Measurements from ENCODE around the gene ABCA8. TPM values are rescaled to one million over a fixed set of nuclear protein-coding genes. Genes with fewer than 3 reads are reported as not detected.

The ABCA8 gene
- total RNA-seq, 1 donor from 2014 or later = 38.3 TPM

DNA sequence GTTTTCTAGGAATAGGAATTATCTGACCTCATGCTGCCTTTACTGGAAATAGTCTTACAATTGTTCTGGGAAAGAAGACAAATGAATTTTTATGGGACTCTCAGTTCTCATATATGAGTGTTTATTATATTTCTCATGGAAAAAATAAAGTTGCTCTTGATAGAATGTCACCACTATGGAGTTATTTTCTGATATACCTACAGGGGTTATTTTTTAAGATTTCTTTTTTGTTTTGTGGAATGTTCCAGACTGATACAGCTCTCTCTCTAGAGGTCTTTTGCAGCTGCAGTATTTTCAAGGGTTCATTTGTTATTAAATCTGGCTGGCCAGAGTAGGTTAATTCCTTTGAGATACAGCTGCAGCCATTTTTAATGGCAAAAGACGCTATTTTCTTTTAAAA lies 100.7 kb downstream of the ABCA8 start:
- Histone ChIP-seq H3K27me3 (ENCODE audit: low read depth) (no peaks in the 10 kb centered on the region), H3K9me3 (no peaks in the 10 kb centered on the region), H3K36me3 (no peaks in the 10 kb centered on the region), H3K27ac (no peak overlapping the region), H3K4me3 (no peak overlapping the region), H3K4me1 (no peaks in the 10 kb centered on the region)
- intact Hi-C loops (cut with DNase I) = no loop called here
- TF ChIP-seq, protein P1, sequence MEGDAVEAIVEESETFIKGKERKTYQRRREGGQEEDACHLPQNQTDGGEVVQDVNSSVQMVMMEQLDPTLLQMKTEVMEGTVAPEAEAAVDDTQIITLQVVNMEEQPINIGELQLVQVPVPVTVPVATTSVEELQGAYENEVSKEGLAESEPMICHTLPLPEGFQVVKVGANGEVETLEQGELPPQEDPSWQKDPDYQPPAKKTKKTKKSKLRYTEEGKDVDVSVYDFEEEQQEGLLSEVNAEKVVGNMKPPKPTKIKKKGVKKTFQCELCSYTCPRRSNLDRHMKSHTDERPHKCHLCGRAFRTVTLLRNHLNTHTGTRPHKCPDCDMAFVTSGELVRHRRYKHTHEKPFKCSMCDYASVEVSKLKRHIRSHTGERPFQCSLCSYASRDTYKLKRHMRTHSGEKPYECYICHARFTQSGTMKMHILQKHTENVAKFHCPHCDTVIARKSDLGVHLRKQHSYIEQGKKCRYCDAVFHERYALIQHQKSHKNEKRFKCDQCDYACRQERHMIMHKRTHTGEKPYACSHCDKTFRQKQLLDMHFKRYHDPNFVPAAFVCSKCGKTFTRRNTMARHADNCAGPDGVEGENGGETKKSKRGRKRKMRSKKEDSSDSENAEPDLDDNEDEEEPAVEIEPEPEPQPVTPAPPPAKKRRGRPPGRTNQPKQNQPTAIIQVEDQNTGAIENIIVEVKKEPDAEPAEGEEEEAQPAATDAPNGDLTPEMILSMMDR (IDR thresholded peaks at IDR 0.05) = no peak
- ATAC-seq = no peak
- no peak for DNase-seq

- Histone ChIP-seq H3K4me1 (no peaks in the 10 kb centered on the region), H3K4me3 (no peak overlapping the region), H3K36me3 (no peaks in the 10 kb centered on the region), H3K27me3 (ENCODE audit: low read depth) (no peaks in the 10 kb centered on the region), H3K27ac (no peak overlapping the region), H3K9me3 (no peaks in the 10 kb centered on the region)
- TF ChIP-seq, protein P1 (IDR thresholded peaks at IDR 0.05) = no peak
- intact Hi-C loops (cut with DNase I) = no loop called here
- ATAC-seq = no peak
- no peak for DNase-seq
Observed at GRCh38 chr17:68853439-68853838, 101.8 kb downstream of the ABCA8 start.

DNA sequence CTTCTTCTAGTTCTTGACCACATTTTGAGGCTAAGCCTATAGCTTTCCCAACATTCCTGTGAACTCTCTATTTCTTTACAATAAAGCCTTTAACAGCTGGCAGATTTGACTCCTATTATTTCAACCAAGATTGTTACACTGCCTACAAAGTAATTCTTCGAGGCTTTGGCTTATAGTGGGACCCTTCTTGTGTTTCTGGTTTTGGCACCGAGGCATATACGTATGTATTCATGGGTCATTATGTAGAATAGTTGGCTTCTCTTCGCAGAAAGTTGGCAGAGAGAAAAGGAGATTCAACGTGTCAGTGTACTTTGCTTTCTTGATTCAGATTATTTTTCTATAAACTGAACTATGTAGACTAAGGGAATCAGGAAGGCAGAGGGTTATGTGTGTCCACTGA lies 102.2 kb downstream of the ABCA8 start:
- no peaks in the 10 kb centered on the region for H3K9me3 ChIP-seq
- no peak overlapping the region for H3K27ac ChIP-seq
- TF ChIP-seq, protein P1 (IDR thresholded peaks at IDR 0.05) = no peak
- intact Hi-C loops (cut with DNase I) = no loop called here
- no peaks in the 10 kb centered on the region for H3K36me3 ChIP-seq
- DNase-seq (no peak), ATAC-seq (no peak)
- H3K4me3 ChIP-seq = no peak overlapping the region
- no peaks in the 10 kb centered on the region for H3K27me3 ChIP-seq (ENCODE audit: low read depth)
- no peaks in the 10 kb centered on the region for H3K4me1 ChIP-seq

DNA sequence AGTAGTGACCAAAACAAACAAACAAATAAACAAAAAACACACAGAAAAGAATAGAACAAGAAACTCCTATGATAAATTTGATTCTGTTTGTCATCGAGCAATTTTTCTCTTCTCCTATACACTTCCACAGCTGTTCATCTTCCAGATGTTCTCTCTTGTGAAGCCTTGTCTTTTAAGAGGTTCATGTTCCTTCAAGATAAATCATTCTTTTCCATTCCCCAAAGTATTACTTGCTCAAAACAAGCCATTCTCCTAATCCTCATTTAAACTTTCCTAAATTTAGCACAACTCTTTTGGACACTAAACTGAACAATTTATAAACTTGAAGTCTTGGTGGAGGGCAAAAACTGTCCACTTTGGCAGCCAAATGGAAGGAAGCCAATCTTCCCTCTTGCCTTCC lies 103.3 kb downstream of the ABCA8 start:
- H3K9me3 ChIP-seq = no peaks in the 10 kb centered on the region
- H3K27me3 ChIP-seq (ENCODE audit: low read depth) = no peaks in the 10 kb centered on the region
- H3K36me3 ChIP-seq = no peaks in the 10 kb centered on the region
- intact Hi-C loops (cut with DNase I) = no loop called here
- ATAC-seq (no peak), DNase-seq (no peak)
- H3K4me1 ChIP-seq = no peaks in the 10 kb centered on the region
- TF ChIP-seq, protein P1 (IDR thresholded peaks at IDR 0.05) = no peak
- H3K4me3 ChIP-seq = no peak overlapping the region
- H3K27ac ChIP-seq = no peak overlapping the region

GRCh38 chr17:68850749-68851510 lies 104.3 kb downstream of the ABCA8 start:
- no peak for ATAC-seq
- intact Hi-C loops (cut with DNase I) = no loop called here

More at GRCh38 chr17:68850749-68851510, 104.3 kb downstream of the ABCA8 start:
- Histone ChIP-seq H3K4me1 (no peaks in the 10 kb centered on the region), H3K9me3 (no peaks in the 10 kb centered on the region), H3K27ac (no peak overlapping the region), H3K4me3 (no peak overlapping the region), H3K27me3 (ENCODE audit: low read depth) (no peaks in the 10 kb centered on the region), H3K36me3 (no peaks in the 10 kb centered on the region)
- DNase-seq = no peak
- TF ChIP-seq, protein P1 (IDR thresholded peaks at IDR 0.05) = no peak

All from lower lobe of right lung (tissue), 2 donors.